ENCODE results near the gene PTPMT1.
A peak's percentile ranks its signal among the peaks of the same experiment; 100 is the strongest.

The PTPMT1 gene

GRCh38 chr11:47616726-47617416 is 51.5 kb downstream of the PTPMT1 start:
- DNase-seq, result peak; percentile 7

- no peak for DNase-seq
These were observed 52.0 kb downstream of the PTPMT1 start for GRCh38 chr11:47617417-47617809.

DNA sequence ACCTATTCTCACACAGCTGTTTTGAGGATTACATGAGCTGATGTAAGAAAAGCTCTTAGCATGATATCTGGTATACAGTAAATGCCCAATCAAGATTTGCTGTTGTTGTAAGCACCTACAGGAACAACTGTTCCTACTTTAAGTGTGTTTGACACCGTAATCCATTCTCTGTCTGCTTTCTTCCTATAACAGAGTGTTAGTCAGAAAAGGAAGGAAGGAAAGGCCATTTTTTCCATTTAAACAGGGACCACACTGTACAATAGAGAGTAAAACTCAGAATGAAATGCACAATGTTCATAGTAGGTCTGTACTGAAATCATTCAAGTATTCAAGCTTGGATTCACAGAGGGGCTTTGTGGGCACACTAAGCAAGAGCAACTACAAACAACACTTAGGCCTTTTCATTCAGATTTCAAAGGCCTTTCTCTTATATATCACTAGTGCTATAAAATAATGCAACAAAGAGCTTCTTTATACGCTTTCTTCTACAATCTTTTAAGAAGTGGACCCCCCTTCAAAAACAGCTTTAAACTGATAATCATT is 55.5 kb downstream of the PTPMT1 start:
- DNase-seq, result no peak
